Fibroblast of the aortic adventitia (primary cell): ENCODE results near the gene TEX52. TPM values are rescaled to one million over a fixed set of nuclear protein-coding genes. Genes with fewer than 3 reads are reported as not detected.

Experiments
- DNase-seq: peaks from one replicate; pipeline ENCODE4 v3.0.0-alpha.2; 2010; ENCODE audit warnings: low read depth
- H3K4me3 ChIP-seq: 2 replicates; pipeline ENCODE4 v1.5.1; 2011; ENCODE audit warnings: low read depth, mild to moderate bottlenecking, control low read depth, low read length, moderate library complexity
- total RNA-seq: library from RNA; depleted of rRNA; stranded (reverse); fragments of >200 nt; gene quantifications from 2 replicates; pipeline ENCODE4 v1.2.3, GENCODE V29; 2012; ENCODE audit warnings: low replicate concordance
- TF ChIP-seq, protein P1 (sequence below): IDR thresholded peaks from 2 replicates; pipeline ENCODE4 v1.5.1; 2011; ENCODE audit warnings: mild to moderate bottlenecking, low read length, control low read depth, inconsistent platforms; ENCODE audit not compliant: insufficient read depth

TEX52 gene
- total RNA-seq, 1 donor, result not detected

DNA sequence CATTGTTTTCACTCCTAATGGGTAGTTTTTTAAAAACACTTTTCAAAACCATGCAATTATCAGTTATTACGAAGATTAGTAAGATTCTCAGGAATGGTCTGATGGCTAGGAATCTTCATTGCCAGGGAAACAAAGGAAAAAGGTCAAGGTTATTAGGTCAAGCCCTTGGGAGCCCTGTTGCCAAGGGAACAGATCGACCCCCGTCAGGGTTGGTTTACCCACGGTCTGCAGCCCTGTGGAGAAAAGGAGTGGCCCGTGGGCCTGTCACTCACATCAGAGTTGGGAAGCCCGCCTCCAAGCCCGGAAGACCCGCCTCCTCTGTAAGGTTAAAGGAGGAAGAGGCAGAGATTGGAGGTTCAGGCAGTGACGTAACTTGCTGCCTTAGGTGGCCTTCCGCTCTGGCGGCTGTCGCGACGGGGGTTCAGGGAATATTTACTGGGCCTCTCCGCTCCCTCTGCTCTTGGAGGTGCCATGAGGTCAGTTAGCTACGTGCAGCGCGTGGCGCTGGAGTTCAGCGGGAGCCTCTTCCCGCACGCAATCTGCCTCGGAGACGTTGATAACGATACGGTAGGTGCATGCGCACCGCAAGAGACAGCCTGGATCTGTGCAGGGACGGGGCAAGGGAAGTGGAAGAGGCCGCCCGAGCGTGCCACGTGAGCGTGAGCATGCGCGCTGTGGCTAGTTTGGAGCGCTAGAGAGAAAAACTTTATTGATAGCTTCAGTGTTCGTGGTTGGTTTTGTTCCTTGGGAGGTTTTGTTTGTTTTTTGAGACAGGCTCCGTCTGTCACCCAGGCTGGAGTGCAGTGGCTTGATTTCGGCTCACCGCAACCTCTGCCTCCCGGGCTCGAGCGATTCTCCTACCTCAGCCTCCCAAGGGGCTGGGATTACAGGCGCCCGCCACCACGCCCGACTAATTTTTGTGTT is 44.3 kb downstream of the TEX52 start, which contains the start of gene ITFG2:
ITFG2 (plus strand) TSS at position 379 of the 924 bp plus-strand sequence; CDS start at position 472, 93 bp downstream.
- TF ChIP-seq, protein P1, sequence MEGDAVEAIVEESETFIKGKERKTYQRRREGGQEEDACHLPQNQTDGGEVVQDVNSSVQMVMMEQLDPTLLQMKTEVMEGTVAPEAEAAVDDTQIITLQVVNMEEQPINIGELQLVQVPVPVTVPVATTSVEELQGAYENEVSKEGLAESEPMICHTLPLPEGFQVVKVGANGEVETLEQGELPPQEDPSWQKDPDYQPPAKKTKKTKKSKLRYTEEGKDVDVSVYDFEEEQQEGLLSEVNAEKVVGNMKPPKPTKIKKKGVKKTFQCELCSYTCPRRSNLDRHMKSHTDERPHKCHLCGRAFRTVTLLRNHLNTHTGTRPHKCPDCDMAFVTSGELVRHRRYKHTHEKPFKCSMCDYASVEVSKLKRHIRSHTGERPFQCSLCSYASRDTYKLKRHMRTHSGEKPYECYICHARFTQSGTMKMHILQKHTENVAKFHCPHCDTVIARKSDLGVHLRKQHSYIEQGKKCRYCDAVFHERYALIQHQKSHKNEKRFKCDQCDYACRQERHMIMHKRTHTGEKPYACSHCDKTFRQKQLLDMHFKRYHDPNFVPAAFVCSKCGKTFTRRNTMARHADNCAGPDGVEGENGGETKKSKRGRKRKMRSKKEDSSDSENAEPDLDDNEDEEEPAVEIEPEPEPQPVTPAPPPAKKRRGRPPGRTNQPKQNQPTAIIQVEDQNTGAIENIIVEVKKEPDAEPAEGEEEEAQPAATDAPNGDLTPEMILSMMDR, result no peak

DNA sequence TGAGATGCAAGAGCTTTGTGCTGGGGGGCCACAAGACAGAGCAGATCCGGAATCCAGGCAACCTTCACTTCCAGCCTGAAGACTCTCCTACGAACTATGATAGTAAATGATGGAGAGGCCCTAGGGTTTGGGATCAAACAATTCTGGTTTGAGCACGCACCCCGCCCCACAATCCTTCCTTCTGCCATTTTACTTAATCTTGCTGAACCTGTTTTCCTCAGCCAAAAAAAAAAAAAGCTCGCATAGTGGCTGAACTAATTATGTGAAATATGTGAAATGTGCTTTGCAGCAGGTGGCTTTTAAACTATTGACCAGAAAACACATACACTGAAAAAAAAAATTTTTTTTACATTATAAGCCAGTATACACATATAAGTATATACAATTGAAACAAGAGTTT is 45.0 kb downstream of the TEX52 start:
- no peak for DNase-seq
- TF ChIP-seq, protein P1, result no peak
- peak overlapping the region; percentile 96 for H3K4me3 ChIP-seq

More for the DNA sequence above, 44.3 kb downstream of the TEX52 start, which contains the start of gene ITFG2:
- DNase-seq, result peak; percentile 98
- H3K4me3 ChIP-seq, result peak within 1 kb of the TSS; percentile 96

DNA sequence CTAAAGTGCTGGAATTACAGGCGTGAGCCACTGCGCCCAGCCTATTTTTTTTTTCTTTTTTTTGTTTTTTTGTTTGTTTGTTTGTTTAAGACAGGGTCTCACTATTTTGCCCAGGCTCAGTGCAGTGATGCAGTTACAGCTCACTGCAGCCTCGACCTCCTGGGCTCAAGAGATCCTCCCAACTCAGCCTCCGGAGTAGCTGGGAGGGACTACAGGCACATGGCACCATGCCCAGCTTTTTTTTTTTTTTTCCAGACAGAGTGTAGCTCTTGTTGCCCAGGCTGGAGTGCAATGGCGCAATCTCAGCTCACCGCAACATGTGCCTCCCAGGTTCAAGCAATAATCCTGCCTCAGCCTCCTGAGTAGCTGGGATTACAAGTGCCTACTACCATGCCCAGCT is 50.1 kb downstream of the TEX52 start:
- H3K4me3 ChIP-seq, result no peak overlapping the region
- DNase-seq, result no peak
- TF ChIP-seq, protein P1, result no peak

DNA sequence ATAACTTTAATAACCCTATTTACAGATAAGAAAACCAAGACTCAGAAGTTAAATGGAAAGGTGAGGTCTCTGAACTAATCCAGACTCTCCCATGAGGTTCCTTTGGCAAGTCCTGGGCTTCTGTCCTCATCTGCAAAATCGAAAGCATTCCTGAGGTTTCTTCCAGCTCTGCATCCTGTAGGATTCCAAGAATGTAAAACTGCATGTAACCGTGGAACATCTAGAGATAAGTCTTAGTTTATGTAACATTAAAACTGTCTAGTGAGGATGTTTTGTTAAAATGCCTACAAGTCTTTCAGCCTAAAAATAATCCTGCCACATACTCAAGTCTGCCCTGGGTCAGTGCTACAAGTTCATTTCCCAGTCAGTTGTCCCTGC is 51.7 kb downstream of the TEX52 start:
- peak; percentile 91 for DNase-seq
- no peak overlapping the region for H3K4me3 ChIP-seq
- TF ChIP-seq, protein P1, result no peak

DNA sequence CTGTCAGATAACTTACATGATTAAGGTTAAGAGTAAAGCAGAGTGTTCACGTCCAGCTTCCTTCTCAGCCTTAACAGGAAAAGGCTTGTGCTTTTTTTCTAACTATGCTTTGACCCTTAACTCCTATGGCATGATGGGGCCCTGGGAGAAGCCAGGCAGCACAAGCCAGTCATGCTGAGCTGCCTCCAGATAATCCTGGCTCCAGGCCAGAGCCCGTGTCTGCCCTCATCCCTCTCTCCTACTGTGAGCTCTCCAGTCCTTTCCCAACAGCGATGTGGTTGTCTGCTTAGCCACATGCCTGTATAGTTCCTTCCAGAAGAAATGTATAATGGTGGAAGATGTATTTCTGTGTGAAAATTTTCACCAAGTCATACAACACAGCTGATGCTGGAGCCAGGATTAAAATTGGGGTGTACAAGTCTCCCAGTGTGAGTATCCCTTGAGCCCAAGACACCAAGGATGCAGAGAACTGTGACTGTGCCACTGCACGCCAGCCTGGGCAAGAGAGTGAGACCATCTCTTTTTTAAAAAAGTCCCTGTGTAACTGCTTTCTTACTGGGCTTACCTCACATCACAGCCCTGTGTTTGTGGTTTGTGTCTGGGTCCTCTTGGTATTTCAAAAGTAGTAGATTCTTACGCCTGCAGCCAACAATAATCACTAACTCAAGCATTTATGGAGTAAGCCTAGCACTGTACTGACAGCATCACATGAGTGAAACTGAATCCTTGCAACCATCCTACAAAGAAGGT is 52.3 kb downstream of the TEX52 start:
- DNase-seq, result peak; percentile 79
- no peak overlapping the region for H3K4me3 ChIP-seq
- TF ChIP-seq, protein P1, result no peak

DNA sequence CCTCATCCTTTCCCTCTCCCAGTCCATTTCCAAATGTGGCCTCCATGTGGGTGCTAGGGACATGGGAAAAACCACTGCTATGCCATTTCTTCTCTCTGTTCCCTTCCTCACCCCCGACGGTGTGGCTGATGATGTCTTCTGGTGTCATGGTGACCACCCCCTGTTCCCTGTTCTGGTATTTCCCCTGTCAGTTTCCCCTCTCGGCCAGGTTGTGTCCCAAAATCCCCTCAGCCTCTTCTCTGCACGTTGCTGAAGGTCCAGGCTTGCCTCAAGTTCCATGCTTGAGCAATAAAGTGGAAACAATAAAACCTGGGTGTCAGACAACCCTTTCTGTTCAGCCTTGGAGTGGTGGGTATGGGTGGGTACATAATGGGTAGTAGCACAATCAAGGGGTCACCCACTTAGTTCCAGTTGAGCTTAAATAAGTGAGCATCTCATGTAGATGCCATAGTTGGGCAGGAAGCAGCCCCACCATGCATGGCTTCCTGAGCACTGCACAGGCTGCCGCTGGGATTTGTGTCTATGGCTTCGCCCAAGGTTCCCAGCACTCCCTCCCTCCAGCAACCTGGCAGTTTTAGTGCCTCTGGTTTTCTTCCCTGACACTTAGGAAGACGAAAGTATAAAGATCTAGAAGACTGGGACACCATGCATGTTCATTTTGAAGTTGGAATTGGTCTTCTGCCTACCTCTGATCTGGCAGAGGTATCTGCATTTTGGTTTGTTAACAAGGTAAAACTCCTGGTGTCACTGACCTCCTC is 53.0 kb downstream of the TEX52 start:
- H3K4me3 ChIP-seq, result no peak overlapping the region
- TF ChIP-seq, protein P1, result no peak
- DNase-seq, result no peak
